H1 (cell line): ENCODE data around the gene FN3KRP. TPM values are rescaled to one million over a fixed set of nuclear protein-coding genes. Genes with fewer than 3 reads are reported as not detected.

Experiments
- CTCF ChIA-PET: fragments of 300-600 bp; sonication (Branson Sonifier 250); formaldehyde crosslinking; loops from one replicate; lab custom pipeline; 2021; ENCODE audit not compliant: partially characterized antibody; lab: Charles Lee
- POLR2A ChIA-PET: fragments of 300-600 bp; sonication (Branson Sonifier 250); formaldehyde crosslinking; loops from one replicate; lab custom pipeline; 2021; ENCODE audit warnings: inconsistent platforms; ENCODE audit not compliant: partially characterized antibody; lab: Charles Lee
- DNase-seq, 2 experiments: peaks; one replicate each; pipeline versions ENCODE4 v3.0.0 to v3.0.0-alpha.2; 2010 to 2022; ENCODE audit warnings: low spot score in 2 of 2, low read depth in 1 of 2, mixed read lengths in 1 of 2
- FAIRE-seq: peaks from 2 replicates; lab custom pipeline; 2011; peaks lifted over from hg19 to GRCh38; lab: Jason Lieb, UNC
- H2AFZ ChIP-seq: 2 replicates; pipeline ENCODE4 v1.8.1; 2012; ENCODE audit warnings: low read length, inconsistent platforms
- H2AK5ac ChIP-seq: 2 replicates; pipeline ENCODE4 v1.6.1; 2013; ENCODE audit warnings: low read depth, low read length
- H2BK120ac ChIP-seq: replicated peaks from 2 replicates; pipeline ENCODE3; 2013; ENCODE audit warnings: low read depth, low read length, inconsistent platforms
- H2BK12ac ChIP-seq: 2 replicates; pipeline ENCODE4 v1.6.1; 2013; ENCODE audit warnings: low read depth, low read length
- H2BK15ac ChIP-seq: 2 replicates; pipeline ENCODE4 v1.6.1; 2013; ENCODE audit warnings: low read length
- H2BK20ac ChIP-seq: 2 replicates; pipeline ENCODE4 v1.6.1; 2013; ENCODE audit warnings: low read length
- H2BK5ac ChIP-seq: 2 replicates; pipeline ENCODE4 v1.6.1; 2013; ENCODE audit warnings: low read depth, low read length
- H3K14ac ChIP-seq: 2 replicates; pipeline ENCODE4 v1.6.1; 2013; ENCODE audit warnings: inconsistent platforms; ENCODE audit not compliant: insufficient read length
- H3K18ac ChIP-seq: 2 replicates; pipeline ENCODE4 v1.6.1; 2013; ENCODE audit warnings: low read length; ENCODE audit errors: extremely low read depth
- H3K23ac ChIP-seq: 2 replicates; pipeline ENCODE4 v1.6.1; 2013; ENCODE audit warnings: inconsistent platforms; ENCODE audit not compliant: insufficient read length
- H3K23me2 ChIP-seq: 2 replicates; pipeline ENCODE4 v1.6.1; 2013; ENCODE audit warnings: low read depth, low read length
- H3K27ac ChIP-seq: 2 replicates; pipeline ENCODE4 v1.6.1; 2011; ENCODE audit warnings: low read depth, low read length, inconsistent platforms
- H3K27me3 ChIP-seq, 4 experiments: replicated peaks in 1 of 4; 1 replicate in 1 of 4; 2 replicates in 3 of 4; pipeline versions ENCODE4 v1.6.1 to v1.8.1; 2011 to 2013; ENCODE audit warnings: low read length in 3 of 4, mild to moderate bottlenecking in 3 of 4, inconsistent platforms in 2 of 4, mixed read lengths in 2 of 4, moderate library complexity in 1 of 4; ENCODE audit not compliant: control insufficient read depth in 3 of 4, insufficient read depth in 3 of 4; ENCODE audit errors: extremely low read depth in 1 of 4
- H3K36me3 ChIP-seq, 4 experiments: 2 replicates each; pipeline versions ENCODE4 v1.6.1 to v1.8.1; 2011 to 2013; ENCODE audit warnings: mild to moderate bottlenecking in 4 of 4, low read length in 3 of 4, moderate library complexity in 2 of 4, control low read depth in 1 of 4, inconsistent platforms in 1 of 4; ENCODE audit not compliant: insufficient read depth in 4 of 4, control insufficient read depth in 2 of 4
- H3K4ac ChIP-seq: replicated peaks from 2 replicates; pipeline ENCODE3; 2013; ENCODE audit warnings: low read length, low read depth, mixed read lengths, inconsistent platforms; ENCODE audit not compliant: insufficient read length
- H3K4me1 ChIP-seq, 4 experiments: replicated peaks in 1 of 4; 1 replicate in 1 of 4; 2 replicates in 3 of 4; pipeline versions ENCODE4 v1.6.1 to v1.8.1; 2011 to 2013; ENCODE audit warnings: low read length in 3 of 4, inconsistent platforms in 2 of 4, mixed read lengths in 1 of 4; ENCODE audit not compliant: insufficient read depth in 4 of 4, control insufficient read depth in 3 of 4
- H3K4me2 ChIP-seq, 2 experiments: 2 replicates each; pipeline versions ENCODE4 v1.6.1 to v1.8.1; 2011 to 2013; ENCODE audit warnings: low read depth in 2 of 2, low read length in 2 of 2, control low read depth in 1 of 2, inconsistent platforms in 1 of 2, mild to moderate bottlenecking in 1 of 2; ENCODE audit not compliant: insufficient read depth in 1 of 2
- H3K4me3 ChIP-seq, 4 experiments: fragments of 200-600, 300-600 bp in 1 of 4; sonication (generic), shearing (Covaris generic), sonication (Bioruptor Twin) in 1 of 4; 2 replicates each; pipeline versions ENCODE4 v1.5.1 to v1.8.1; 2011 to 2016; ENCODE audit warnings: low read length in 4 of 4, low read depth in 3 of 4, control low read depth in 2 of 4, inconsistent platforms in 2 of 4, mild to moderate bottlenecking in 2 of 4, mixed read lengths in 1 of 4, moderate library complexity in 1 of 4; ENCODE audit not compliant: insufficient read depth in 2 of 4; ENCODE audit errors: extremely low read depth in 1 of 4
- H3K56ac ChIP-seq: replicated peaks from 2 replicates; pipeline ENCODE3; 2013; ENCODE audit warnings: low read depth, mild to moderate bottlenecking, mixed read lengths, low read length, inconsistent platforms; ENCODE audit not compliant: insufficient read length
- H3K79me1 ChIP-seq: 2 replicates; pipeline ENCODE4 v1.6.1; 2013; ENCODE audit warnings: low read depth, low read length, control low read depth
- H3K79me2 ChIP-seq, 2 experiments: 2 replicates each; pipeline versions ENCODE4 v1.6.1 to v1.8.1; 2012 to 2013; ENCODE audit warnings: low read length in 2 of 2, mild to moderate bottlenecking in 2 of 2, inconsistent platforms in 1 of 2; ENCODE audit not compliant: insufficient read depth in 2 of 2, control insufficient read depth in 1 of 2
- H3K9ac ChIP-seq, 4 experiments: replicated peaks in 1 of 4; 1 replicate in 1 of 4; 2 replicates in 3 of 4; pipeline versions ENCODE4 v1.6.1 to v1.8.1; 2011 to 2013; ENCODE audit warnings: low read depth in 3 of 4, low read length in 3 of 4, control low read depth in 2 of 4, mild to moderate bottlenecking in 2 of 4, moderate library complexity in 2 of 4, inconsistent platforms in 1 of 4; ENCODE audit errors: extremely low read depth in 1 of 4
- H3K9me3 ChIP-seq, 2 experiments: 2 replicates each; pipeline versions ENCODE4 v1.6.1 to v1.8.1; 2012 to 2013; ENCODE audit warnings: mild to moderate bottlenecking in 2 of 2, moderate library complexity in 2 of 2, control low read depth in 1 of 2, inconsistent platforms in 1 of 2, low read depth in 1 of 2, low read length in 1 of 2, mixed read lengths in 1 of 2; ENCODE audit not compliant: insufficient read depth in 2 of 2
- H4K20me1 ChIP-seq, 2 experiments: replicated peaks in 1 of 2; 2 replicates each; pipeline versions ENCODE3 to v1.8.1; 2011 to 2013; ENCODE audit warnings: inconsistent platforms in 2 of 2, low read length in 2 of 2, mild to moderate bottlenecking in 1 of 2; ENCODE audit not compliant: insufficient read depth in 2 of 2, control insufficient read depth in 1 of 2
- H4K5ac ChIP-seq: 2 replicates; pipeline ENCODE4 v1.6.1; 2013; ENCODE audit warnings: low read length, low read depth, mixed read lengths, inconsistent platforms; ENCODE audit not compliant: insufficient read length
- H4K8ac ChIP-seq: 2 replicates; pipeline ENCODE4 v1.8.0; 2013; ENCODE audit warnings: mild to moderate bottlenecking, moderate library complexity, low read length, inconsistent platforms; ENCODE audit not compliant: insufficient read depth; ENCODE audit errors: extremely low read depth
- H4K91ac ChIP-seq: replicated peaks from 2 replicates; pipeline ENCODE3; 2013; ENCODE audit warnings: low read length, mixed read lengths, inconsistent platforms; ENCODE audit not compliant: insufficient read length
- ASH2L ChIP-seq: fragments of 200-600, 300-600 bp; sonication (generic); IDR thresholded peaks from one replicate; pipeline ENCODE4 v1.7.1; 2017; ENCODE audit warnings: low read length
- ATF2 ChIP-seq: IDR thresholded peaks from 2 replicates; pipeline ENCODE4 v1.6.1; 2012; ENCODE audit warnings: low read length, inconsistent platforms
- BCL11A ChIP-seq, 2 experiments: IDR thresholded peaks; one replicate each; pipeline ENCODE4 v1.6.1; 2011; ENCODE audit warnings: low read depth in 2 of 2, low read length in 2 of 2, mild to moderate bottlenecking in 2 of 2
- FOSL1 ChIP-seq: IDR thresholded peaks from 2 replicates; pipeline ENCODE4 v1.6.1; 2011; ENCODE audit warnings: mild to moderate bottlenecking, low read depth, low read length, moderate library complexity; ENCODE audit not compliant: insufficient read depth
- MAFK ChIP-seq: IDR thresholded peaks from 2 replicates; pipeline ENCODE4 v1.6.1; 2012; ENCODE audit warnings: low read depth, mild to moderate bottlenecking, improper control_type of control experiment, low read length
- POLR2AphosphoS5 ChIP-seq: IDR thresholded peaks from 2 replicates; pipeline ENCODE4 v1.6.1; 2011; ENCODE audit warnings: low read depth, low read length
- WGBS, 2 experiments: shearing (Covaris generic) in 1 of 2; methylation state at CpG; one replicate each; pipeline versions ENCODE4 v1.1.6 to v1.1.7; 2013 to 2015; ENCODE audit warnings: low lambda C conversion rate in 2 of 2, mixed read lengths in 2 of 2, inconsistent platforms in 1 of 2, low coverage in 1 of 2, missing lambda C conversion rate in 1 of 2; ENCODE audit not compliant: insufficient replicate concordance in 2 of 2, insufficient coverage in 1 of 2, insufficient read length in 1 of 2; ENCODE audit errors: extremely low coverage in 1 of 2, missing lambda C conversion rate in 1 of 2; 5-methylcytosine and 5-hydroxymethylcytosine counted together
- polyA plus RNA-seq, 7 experiments: library from polyadenylated mRNA; depleted of rRNA in 3 of 7; stranded (reverse) in 5 of 7; unstranded in 2 of 7; fragments of >200 nt in 5 of 7; fragments of 200-250 nt in 2 of 7; gene quantifications; 1 replicate in 5 of 7; 2 replicates in 1 of 7; 4 replicates in 1 of 7; pipeline versions ENCODE4 v1.2.1 to v1.2.3, GENCODE V29; 2011 to 2013; ENCODE audit warnings: missing spikeins in 2 of 7, mixed read lengths in 2 of 7
- total RNA-seq: library from RNA; stranded (reverse); fragmentation: NEBNext Ultra II Directional; extraction: Animal tissue kit (Norgen Biotek cat#: 25700); gene quantifications from 2 replicates; pipeline ENCODE4 v1.2.1, GENCODE V29; 2021

Gene FN3KRP
- total and polyA plus RNA-seq, 2 of the 8 experiments (the other 6 are each of a cell fraction or from before 2014, with no cell fraction given), result 18.1 to 21.4 TPM

DNA sequence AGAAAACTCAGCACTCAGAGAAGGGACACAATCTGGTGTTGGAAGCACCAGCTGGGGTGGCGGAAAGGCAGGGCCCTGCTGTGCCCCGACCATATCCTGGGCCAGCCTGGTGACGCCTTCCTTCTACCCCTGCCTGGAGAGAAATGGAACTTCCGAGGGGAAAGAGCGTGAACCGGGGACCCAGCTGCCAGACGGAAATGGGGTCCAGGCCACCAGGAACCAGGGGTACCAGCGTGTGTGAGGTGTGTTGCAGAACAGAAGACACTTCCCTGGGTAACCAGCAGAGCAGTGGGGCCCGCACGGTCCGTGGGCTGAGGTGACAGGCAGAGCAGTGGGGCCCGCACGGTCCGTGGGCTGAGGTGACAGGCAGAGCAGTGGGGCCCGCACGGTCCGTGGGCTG lies 24.8 kb upstream of the FN3KRP start:
- 87% methylated on average over 11 of the region's 17 CpGs; no CpG with 5 or more reads in 1 of the 2 experiments for WGBS, 2 experiments
- H3K27me3 ChIP-seq, result peaks cover 2 to 7% (median 6%) of the 10 kb centered on the region in 4 experiments
- H3K18ac ChIP-seq, result no peak overlapping the region
- H2AFZ ChIP-seq, result no peak overlapping the region
- H3K23me2 ChIP-seq, result no peaks in the 10 kb centered on the region
- H3K79me2 ChIP-seq, result no peaks in the 10 kb centered on the region
- CTCF ChIA-PET, result interaction anchor here (0.8 to 1.6 kb wide), 4 partner anchors 12 to 24 kb away, joined by 3 to 5 read pairs (median 4); no protein-coding TSS in a partner anchor
- no peak overlapping the region for H2BK20ac ChIP-seq
- no peaks in the 10 kb centered on the region for H3K9me3 ChIP-seq
- no peak overlapping the region for H2BK12ac ChIP-seq
- no peak overlapping the region for H3K4ac ChIP-seq
- no peaks in the 10 kb centered on the region for H3K4me1 ChIP-seq
- FAIRE-seq (no peak), DNase-seq (no peak)
- POLR2A ChIA-PET, result no interaction called here
- H4K8ac ChIP-seq, result no peak overlapping the region
- no peak overlapping the region for H4K5ac ChIP-seq
- H3K79me1 ChIP-seq, result no peaks in the 10 kb centered on the region
- H4K91ac ChIP-seq, result no peak overlapping the region
- TF ChIP-seq FOSL1, result no peak
- no peak for TF ChIP-seq MAFK
- TF ChIP-seq BCL11A (IDR thresholded peaks at IDR 0.05; ENCODE audit: low read depth in 2 of 2, low read length in 2 of 2), result no peak
- no peak for TF ChIP-seq ASH2L
- TF ChIP-seq ATF2, result no peak
- TF ChIP-seq POLR2AphosphoS5, result no peak
- no peak overlapping the region for H2AK5ac ChIP-seq
- H3K4me2 ChIP-seq, result no peak overlapping the region
- no peak overlapping the region for H2BK120ac ChIP-seq
- no peaks in the 10 kb centered on the region for H3K36me3 ChIP-seq
- H3K56ac ChIP-seq, result no peak overlapping the region
- no peak overlapping the region for H2BK15ac ChIP-seq
- no peak overlapping the region for H3K9ac ChIP-seq
- H2BK5ac ChIP-seq, result no peak overlapping the region
- H3K4me3 ChIP-seq, result no peak overlapping the region
- no peak overlapping the region for H3K14ac ChIP-seq
- H3K27ac ChIP-seq, result no peak overlapping the region
- H4K20me1 ChIP-seq, result peaks cover 0 to 2% of the 10 kb centered on the region in 2 experiments
- no peak overlapping the region for H3K23ac ChIP-seq
